ENCODE data around the gene ZPBP. TPM values are rescaled to one million over a fixed set of nuclear protein-coding genes. Genes with fewer than 3 reads are reported as not detected.

The ZPBP gene
- total and polyA plus RNA-seq, 2 of the 4 experiments (the other 2 are of a cell fraction): not detected

- H3K4me3 ChIP-seq (ENCODE audit: insufficient read depth, low read depth, low read length): no peak overlapping the region
- no peak overlapping the region for H4K91ac ChIP-seq (ENCODE audit: insufficient read depth, low read depth, low read length)
- no peak overlapping the region for H2AK5ac ChIP-seq (ENCODE audit: low read depth, low read length)
- no peaks in the 10 kb centered on the region for H3K9me3 ChIP-seq (ENCODE audit: control insufficient read depth, insufficient read depth, low read length)
- no peak overlapping the region for H4K5ac ChIP-seq (ENCODE audit: low read depth, low read length)
- H3K4me1 ChIP-seq (ENCODE audit: control insufficient read depth, insufficient read depth, low read length): no peaks in the 10 kb centered on the region
- H4K20me1 ChIP-seq (ENCODE audit: insufficient read depth, low read length): no peaks in the 10 kb centered on the region
- H3K18ac ChIP-seq (ENCODE audit: low read depth, low read length): no peak overlapping the region
- no peaks in the 10 kb centered on the region for H3K27me3 ChIP-seq (ENCODE audit: control insufficient read depth, insufficient read depth, low read length)
- H3K36me3 ChIP-seq (ENCODE audit: control insufficient read depth, insufficient read depth, low read length): no peaks in the 10 kb centered on the region
- no CpG with 5 or more reads among the region's 5 CpGs for WGBS, 2 experiments (ENCODE audit: extremely low coverage in 2 of 2, insufficient read length in 1 of 2)
- POLR2A ChIA-PET (ENCODE audit: unreplicated experiment): no interaction called here
- H2AFZ ChIP-seq (replicated peaks; ENCODE audit: low read length, poor library complexity): no peak overlapping the region
- no peak overlapping the region for H3K4ac ChIP-seq (ENCODE audit: low read depth, low read length)
- no peak overlapping the region for H3K4me2 ChIP-seq (ENCODE audit: low read depth, low read length)
- H3K23ac ChIP-seq (ENCODE audit: low read depth, low read length): no peak overlapping the region
- in situ Hi-C loops (cut with MboI; ENCODE audit: low sequenced_read_pairs) (loop anchor here (25.0 kb wide), 1 partner anchor 1021 kb away; no protein-coding TSS in a partner anchor), dilution Hi-C loops (cut with HindIII; ENCODE audit: low sequenced_read_pairs, unreplicated experiment) (no loop called here), intact Hi-C loops (cut with micrococcal nuclease) (loop anchor here (5.0 kb wide), 1 partner anchor 1226 kb away; no protein-coding TSS in a partner anchor)
- no peak overlapping the region for H2BK20ac ChIP-seq (ENCODE audit: low read depth, low read length)
- no peak overlapping the region for H4K8ac ChIP-seq (ENCODE audit: low read depth in 2 of 2, low read length in 2 of 2)
- H3K9ac ChIP-seq (ENCODE audit: low read depth, low read length): no peak overlapping the region
- H3K27ac ChIP-seq (ENCODE audit: insufficient read depth, low read length): no peak overlapping the region
- no peaks in the 10 kb centered on the region for H3K79me1 ChIP-seq (ENCODE audit: low read depth in 1 of 2, low read length in 2 of 2)
- TF ChIP-seq MAFK (IDR thresholded peaks at IDR 0.05; ENCODE audit: low read depth, low read length) (no peak), ELK1 (IDR thresholded peaks at IDR 0.05; ENCODE audit: borderline replicate concordance, low read depth, low read length) (no peak), NFE2L2 (IDR thresholded peaks at IDR 0.05; ENCODE audit: low read depth, low read length) (no peak), CTCF (conservative IDR thresholded peaks at IDR 0.05; ENCODE audit: low read depth, low read length) (no peak), RAD21 (IDR thresholded peaks at IDR 0.05; ENCODE audit: low read length) (no peak), RFX5 (IDR thresholded peaks at IDR 0.05; ENCODE audit: low read depth, low read length) (no peak), SMC3 (IDR thresholded peaks at IDR 0.05; ENCODE audit: low read depth, low read length) (no peak), POLR2A (IDR thresholded peaks at IDR 0.05; ENCODE audit: low read depth, low read length) (no peak), CHD1 (IDR thresholded peaks at IDR 0.05; ENCODE audit: low read depth, low read length) (no peak), RCOR1 (IDR thresholded peaks at IDR 0.05; ENCODE audit: insufficient replicate concordance, low read length) (no peak), BHLHE40 (IDR thresholded peaks at IDR 0.05; ENCODE audit: low read depth, low read length) (no peak), FOS (IDR thresholded peaks at IDR 0.05; ENCODE audit: low read depth, low read length) (no peak), CEBPB (IDR thresholded peaks at IDR 0.05; ENCODE audit: low read depth, low read length) (no peak), USF2 (IDR thresholded peaks at IDR 0.05; ENCODE audit: low read depth, low read length) (no peak), MAZ (IDR thresholded peaks at IDR 0.05; ENCODE audit: borderline replicate concordance, low read depth, low read length) (no peak), MXI1 (IDR thresholded peaks at IDR 0.05; ENCODE audit: borderline replicate concordance, low read depth, low read length) (no peak)
- ATAC-seq (ENCODE audit: low read depth): no peak
- no peak overlapping the region for H3K56ac ChIP-seq (ENCODE audit: extremely low read depth, insufficient read depth, low read length)
- no peak overlapping the region for H2BK15ac ChIP-seq (ENCODE audit: low read depth, low read length)
- DNase-seq: no peak
- BruUV-seq (replicated peaks): no TSS peak
- H2BK120ac ChIP-seq (ENCODE audit: low read depth, low read length): no peak overlapping the region
- no peak overlapping the region for H3K14ac ChIP-seq (replicated peaks; ENCODE audit: low read depth, low read length)
- H2BK5ac ChIP-seq (ENCODE audit: low read depth, low read length, poor library complexity, severe bottlenecking): no peak overlapping the region
- no peak overlapping the region for H2AK9ac ChIP-seq (replicated peaks; ENCODE audit: low read depth, low read length, poor library complexity)
- CTCF ChIA-PET: no interaction called here
- no peaks in the 10 kb centered on the region for H3K9me1 ChIP-seq (ENCODE audit: insufficient read depth, low read length)
Observed at GRCh38 chr7:50141131-50141530, 48.1 kb upstream of the ZPBP start.

Measured in IMR-90 (cell line).